GM10248 (cell line): Measurements from ENCODE around the gene DCAF8L2.

Source experiments
- CTCF ChIA-PET: fragments of 300-600 bp; sonication (Branson Sonifier 250); formaldehyde crosslinking; extraction: SDS; loops from one replicate; lab custom pipeline; 2021; ENCODE audit warnings: antibody characterized with exemption; lab: Yijun Ruan, JAX
- POLR2A ChIA-PET: fragments of 350-650 bp; sonication (Branson Sonifier 250); formaldehyde crosslinking; extraction: SDS; loops from one replicate; lab custom pipeline; 2020; ENCODE audit warnings: antibody characterized with exemption; lab: Yijun Ruan, JAX
- DNase-seq: peaks from one replicate; pipeline ENCODE4 v3.0.0; 2012; ENCODE audit errors: extremely low spot score
- CTCF ChIP-seq: IDR thresholded peaks from 2 replicates; pipeline ENCODE4 v1.5.1; 2012; ENCODE audit warnings: mild to moderate bottlenecking, low read depth; ENCODE audit errors: extremely low read depth, missing control alignments, control extremely low read depth

DCAF8L2 gene

GRCh38 chrX:27575565-27575964 is 14.6 kb upstream of the DCAF8L2 start:
- DNase-seq = no peak
- ChIA-PET CTCF (no interaction called here), POLR2A (no interaction called here)
- no peak for TF ChIP-seq CTCF

DNA sequence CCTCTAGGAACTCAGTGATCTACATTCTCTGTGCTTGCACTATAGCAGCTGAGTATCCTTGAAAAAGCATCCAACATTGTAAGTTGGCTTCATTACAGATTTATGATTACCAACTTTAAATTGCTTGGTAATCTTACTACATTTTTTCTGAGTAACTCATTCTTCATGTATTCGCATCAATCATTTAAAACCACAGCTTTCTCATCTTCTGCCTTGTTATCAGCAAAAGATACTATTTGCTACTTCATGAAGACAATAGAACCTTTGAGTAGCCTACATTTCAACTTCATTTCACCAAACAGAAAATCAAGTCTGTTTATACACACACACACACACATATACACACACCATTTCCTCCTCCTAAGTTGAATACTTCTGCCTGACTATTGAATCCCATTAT is 6.2 kb upstream of the DCAF8L2 start:
- POLR2A ChIA-PET = no interaction called here
- no peak for DNase-seq
- no peak for TF ChIP-seq CTCF
- CTCF ChIA-PET = no interaction called here

DNA sequence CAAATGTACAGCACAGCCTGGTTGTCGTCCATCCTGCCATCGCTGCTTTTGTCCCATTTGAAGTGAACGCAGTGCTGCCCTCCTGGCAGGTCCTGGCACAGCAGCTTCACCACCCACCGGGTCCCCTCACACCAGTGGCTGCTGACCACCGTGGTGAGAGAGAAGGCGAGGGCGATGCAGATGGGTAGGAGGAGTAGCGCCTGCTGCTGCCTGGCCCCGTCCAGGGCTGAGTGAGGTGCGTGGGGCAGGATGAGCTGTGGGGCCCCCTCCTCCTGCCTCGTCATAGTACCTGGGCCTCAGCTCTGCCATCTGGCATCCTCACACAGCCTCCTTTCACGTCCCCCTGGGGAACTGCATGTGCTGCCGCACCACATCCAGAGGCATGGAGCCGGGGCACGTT is 1.8 kb downstream of the DCAF8L2 start:
- TF ChIP-seq CTCF = no peak
- POLR2A ChIA-PET = no interaction called here
- CTCF ChIA-PET = no interaction called here
- no peak for DNase-seq

DNA sequence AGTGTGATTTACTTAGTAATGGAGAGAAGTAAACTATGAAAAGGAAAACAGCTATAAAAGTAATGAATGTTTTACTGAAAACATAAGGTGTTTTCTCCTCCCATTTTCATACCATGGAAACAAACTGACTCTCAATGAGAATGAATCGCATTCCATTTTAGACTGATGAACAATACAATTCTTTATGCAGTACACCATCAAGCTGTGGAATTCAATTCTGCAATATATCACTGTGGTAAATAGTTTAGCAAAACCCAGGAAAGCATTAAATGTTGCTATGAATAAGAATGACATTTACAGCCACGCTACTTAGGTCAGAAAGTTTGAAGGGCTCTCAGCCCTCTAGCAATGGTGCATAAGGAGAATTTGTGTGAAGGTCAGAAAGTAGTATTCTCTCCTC is 7.4 kb downstream of the DCAF8L2 start:
- no peak for DNase-seq
- ChIA-PET POLR2A (no interaction called here), CTCF (no interaction called here)
- no peak for TF ChIP-seq CTCF

- DNase-seq = no peak
- no peak for TF ChIP-seq CTCF
- POLR2A ChIA-PET = no interaction called here
- CTCF ChIA-PET = no interaction called here
Observed at GRCh38 chrX:27598312-27598711, 8.2 kb downstream of the DCAF8L2 start.

GRCh38 chrX:27599928-27600327 is 9.8 kb downstream of the DCAF8L2 start:
- CTCF ChIA-PET = no interaction called here
- DNase-seq = no peak
- POLR2A ChIA-PET = no interaction called here

More at GRCh38 chrX:27599928-27600327, 9.8 kb downstream of the DCAF8L2 start:
- no peak for TF ChIP-seq CTCF
